ENCODE results near the gene SELENOP. TPM values are rescaled to one million over a fixed set of nuclear protein-coding genes. Genes with fewer than 3 reads are reported as not detected.
A peak's percentile ranks its signal among the peaks of the same experiment; 100 is the strongest.
"Not testable (repeated sequence)": the region's sequence is repeated elsewhere in the genome, so short reads cannot be mapped to it uniquely, and the experiment has no call there.

Gene SELENOP
- total RNA-seq, 1 donor from 2014 or later, result not detected

- DNase-seq, result no peak
Observed at GRCh38 chr5:42840269-42840668, 28.6 kb upstream of the SELENOP start.

GRCh38 chr5:42839196-42839595 is 27.5 kb upstream of the SELENOP start:
- Mint-ChIP-seq H3K27me3 (peaks cover 6% of the 10 kb centered on the region), H3K4me3 (no peak overlapping the region), H3K9me3 (no peaks in the 10 kb centered on the region), H3K36me3 (ENCODE audit: low read depth) (no peaks in the 10 kb centered on the region), H3K4me1 (no peaks in the 10 kb centered on the region), H3K27ac (no peak overlapping the region)
- intact Hi-C loops (cut with micrococcal nuclease), result no loop called here
- no peak for DNase-seq

More at GRCh38 chr5:42840269-42840668, 28.6 kb upstream of the SELENOP start:
- Mint-ChIP-seq H3K4me3 (no peak overlapping the region), H3K4me1 (no peaks in the 10 kb centered on the region), H3K9me3 (no peaks in the 10 kb centered on the region), H3K36me3 (ENCODE audit: low read depth) (no peaks in the 10 kb centered on the region), H3K27ac (no peak overlapping the region), H3K27me3 (peaks cover 6% of the 10 kb centered on the region)
- intact Hi-C loops (cut with micrococcal nuclease), result no loop called here

- peaks cover 6% of the 10 kb centered on the region for H3K27me3 Mint-ChIP-seq
- H3K27ac Mint-ChIP-seq, result no peak overlapping the region
- no peaks in the 10 kb centered on the region for H3K4me1 Mint-ChIP-seq
- no peak for DNase-seq
- no peak overlapping the region for H3K4me3 Mint-ChIP-seq
- no peaks in the 10 kb centered on the region for H3K9me3 Mint-ChIP-seq
- H3K36me3 Mint-ChIP-seq (ENCODE audit: low read depth), result no peaks in the 10 kb centered on the region
- intact Hi-C loops (cut with micrococcal nuclease), result no loop called here
Observed at GRCh38 chr5:42837601-42838000, 25.9 kb upstream of the SELENOP start.

GRCh38 chr5:42836070-42836769 is 24.5 kb upstream of the SELENOP start:
- H3K27me3 Mint-ChIP-seq, result peaks cover 6% of the 10 kb centered on the region
- intact Hi-C loops (cut with micrococcal nuclease), result no loop called here
- H3K36me3 Mint-ChIP-seq (ENCODE audit: low read depth), result no peaks in the 10 kb centered on the region
- H3K27ac Mint-ChIP-seq, result no peak overlapping the region
- no peak overlapping the region for H3K4me3 Mint-ChIP-seq
- H3K9me3 Mint-ChIP-seq, result no peaks in the 10 kb centered on the region
- no peak for DNase-seq
- no peaks in the 10 kb centered on the region for H3K4me1 Mint-ChIP-seq

GRCh38 chr5:42832060-42832459 is 20.4 kb upstream of the SELENOP start:
- no peak for DNase-seq
- H3K4me3 Mint-ChIP-seq, result no peak overlapping the region
- peaks cover 4% of the 10 kb centered on the region for H3K27me3 Mint-ChIP-seq
- H3K36me3 Mint-ChIP-seq (ENCODE audit: low read depth), result no peaks in the 10 kb centered on the region
- intact Hi-C loops (cut with micrococcal nuclease), result no loop called here
- no peaks in the 10 kb centered on the region for H3K9me3 Mint-ChIP-seq
- no peaks in the 10 kb centered on the region for H3K4me1 Mint-ChIP-seq
- H3K27ac Mint-ChIP-seq, result no peak overlapping the region

GRCh38 chr5:42830924-42831323 is 19.2 kb upstream of the SELENOP start:
- no peak overlapping the region for H3K27ac Mint-ChIP-seq
- DNase-seq, result no peak
- H3K9me3 Mint-ChIP-seq, result no peaks in the 10 kb centered on the region
- no peaks in the 10 kb centered on the region for H3K36me3 Mint-ChIP-seq (ENCODE audit: low read depth)
- H3K27me3 Mint-ChIP-seq, result peaks cover 4% of the 10 kb centered on the region
- H3K4me1 Mint-ChIP-seq, result no peaks in the 10 kb centered on the region
- no peak overlapping the region for H3K4me3 Mint-ChIP-seq
- intact Hi-C loops (cut with micrococcal nuclease), result no loop called here

- intact Hi-C loops (cut with micrococcal nuclease), result no loop called here
Observed at GRCh38 chr5:42828671-42829070, 17.0 kb upstream of the SELENOP start.

GRCh38 chr5:42826757-42827515 is 15.2 kb upstream of the SELENOP start:
- no peaks in the 10 kb centered on the region for H3K36me3 Mint-ChIP-seq (ENCODE audit: low read depth)
- no peak for DNase-seq
- H3K4me3 Mint-ChIP-seq, result no peak overlapping the region
- H3K9me3 Mint-ChIP-seq, result no peaks in the 10 kb centered on the region
- H3K27me3 Mint-ChIP-seq, result peaks cover 4% of the 10 kb centered on the region
- H3K27ac Mint-ChIP-seq, result no peak overlapping the region
- intact Hi-C loops (cut with micrococcal nuclease), result no loop called here
- H3K4me1 Mint-ChIP-seq, result no peaks in the 10 kb centered on the region

More at GRCh38 chr5:42828671-42829070, 17.0 kb upstream of the SELENOP start:
- Mint-ChIP-seq H3K27me3 (peaks cover 4% of the 10 kb centered on the region), H3K4me1 (no peaks in the 10 kb centered on the region), H3K9me3 (no peaks in the 10 kb centered on the region), H3K4me3 (no peak overlapping the region), H3K27ac (no peak overlapping the region), H3K36me3 (ENCODE audit: low read depth) (no peaks in the 10 kb centered on the region)
- DNase-seq, result no peak

GRCh38 chr5:42825422-42826148 is 13.9 kb upstream of the SELENOP start:
- H3K36me3 Mint-ChIP-seq (ENCODE audit: low read depth), result no peaks in the 10 kb centered on the region
- no peak overlapping the region for H3K4me3 Mint-ChIP-seq
- no peaks in the 10 kb centered on the region for H3K4me1 Mint-ChIP-seq
- H3K27me3 Mint-ChIP-seq, result peaks cover 1% of the 10 kb centered on the region
- no peaks in the 10 kb centered on the region for H3K9me3 Mint-ChIP-seq
- DNase-seq, result no peak
- intact Hi-C loops (cut with micrococcal nuclease), result no loop called here
- no peak overlapping the region for H3K27ac Mint-ChIP-seq

GRCh38 chr5:42824347-42824976 is 12.8 kb upstream of the SELENOP start:
- Mint-ChIP-seq H3K27me3 (peaks cover 4% of the 10 kb centered on the region), H3K4me3 (no peak overlapping the region), H3K4me1 (no peaks in the 10 kb centered on the region), H3K27ac (no peak overlapping the region), H3K36me3 (ENCODE audit: low read depth) (no peaks in the 10 kb centered on the region), H3K9me3 (no peaks in the 10 kb centered on the region)
- no peak for DNase-seq
- intact Hi-C loops (cut with micrococcal nuclease), result no loop called here

- Mint-ChIP-seq H3K4me1 (no peaks in the 10 kb centered on the region), H3K9me3 (no peaks in the 10 kb centered on the region), H3K4me3 (no peak overlapping the region), H3K27ac (no peak overlapping the region), H3K36me3 (ENCODE audit: low read depth) (no peaks in the 10 kb centered on the region), H3K27me3 (peaks cover 3% of the 10 kb centered on the region)
- intact Hi-C loops (cut with micrococcal nuclease), result no loop called here
- DNase-seq, result no peak
Observed at GRCh38 chr5:42822548-42822947, 10.9 kb upstream of the SELENOP start.

GRCh38 chr5:42819745-42820144 is 8.1 kb upstream of the SELENOP start:
- Mint-ChIP-seq H3K27ac (no peak overlapping the region), H3K27me3 (peaks cover 3% of the 10 kb centered on the region), H3K36me3 (ENCODE audit: low read depth) (no peaks in the 10 kb centered on the region), H3K4me1 (no peaks in the 10 kb centered on the region), H3K4me3 (no peak overlapping the region), H3K9me3 (no peaks in the 10 kb centered on the region)
- DNase-seq, result no peak
- intact Hi-C loops (cut with micrococcal nuclease), result no loop called here

- H3K4me3 Mint-ChIP-seq; intact Hi-C loops (cut with micrococcal nuclease); DNase-seq; H3K27me3 Mint-ChIP-seq; H3K4me1 Mint-ChIP-seq; H3K27ac Mint-ChIP-seq; H3K36me3 Mint-ChIP-seq (ENCODE audit: low read depth); H3K9me3 Mint-ChIP-seq: not testable (repeated sequence)
Observed at GRCh38 chr5:42816546-42816945, 4.9 kb upstream of the SELENOP start.

GRCh38 chr5:42813533-42813932 is 1.8 kb upstream of the SELENOP start:
- peak; percentile 37 for DNase-seq
- intact Hi-C loops (cut with micrococcal nuclease), result no loop called here
- H3K27ac Mint-ChIP-seq, result no peak overlapping the region
- H3K4me1 Mint-ChIP-seq, result peaks cover 5% of the 10 kb centered on the region
- no peaks in the 10 kb centered on the region for H3K36me3 Mint-ChIP-seq (ENCODE audit: low read depth)
- H3K9me3 Mint-ChIP-seq, result no peaks in the 10 kb centered on the region
- H3K27me3 Mint-ChIP-seq, result no peaks in the 10 kb centered on the region
- no peak overlapping the region for H3K4me3 Mint-ChIP-seq
